ENCODE data around the gene NGF. TPM values are rescaled to one million over a fixed set of nuclear protein-coding genes. Genes with fewer than 3 reads are reported as not detected.
A peak's percentile ranks its signal among the peaks of the same experiment; 100 is the strongest.
"Not testable (repeated sequence)": the region's sequence is repeated elsewhere in the genome, so short reads cannot be mapped to it uniquely, and the experiment has no call there.

NGF gene
- total and polyA plus RNA-seq, 8 donors: 0.31 to 3.1 (median 1.8) TPM; not detected in 3

DNA sequence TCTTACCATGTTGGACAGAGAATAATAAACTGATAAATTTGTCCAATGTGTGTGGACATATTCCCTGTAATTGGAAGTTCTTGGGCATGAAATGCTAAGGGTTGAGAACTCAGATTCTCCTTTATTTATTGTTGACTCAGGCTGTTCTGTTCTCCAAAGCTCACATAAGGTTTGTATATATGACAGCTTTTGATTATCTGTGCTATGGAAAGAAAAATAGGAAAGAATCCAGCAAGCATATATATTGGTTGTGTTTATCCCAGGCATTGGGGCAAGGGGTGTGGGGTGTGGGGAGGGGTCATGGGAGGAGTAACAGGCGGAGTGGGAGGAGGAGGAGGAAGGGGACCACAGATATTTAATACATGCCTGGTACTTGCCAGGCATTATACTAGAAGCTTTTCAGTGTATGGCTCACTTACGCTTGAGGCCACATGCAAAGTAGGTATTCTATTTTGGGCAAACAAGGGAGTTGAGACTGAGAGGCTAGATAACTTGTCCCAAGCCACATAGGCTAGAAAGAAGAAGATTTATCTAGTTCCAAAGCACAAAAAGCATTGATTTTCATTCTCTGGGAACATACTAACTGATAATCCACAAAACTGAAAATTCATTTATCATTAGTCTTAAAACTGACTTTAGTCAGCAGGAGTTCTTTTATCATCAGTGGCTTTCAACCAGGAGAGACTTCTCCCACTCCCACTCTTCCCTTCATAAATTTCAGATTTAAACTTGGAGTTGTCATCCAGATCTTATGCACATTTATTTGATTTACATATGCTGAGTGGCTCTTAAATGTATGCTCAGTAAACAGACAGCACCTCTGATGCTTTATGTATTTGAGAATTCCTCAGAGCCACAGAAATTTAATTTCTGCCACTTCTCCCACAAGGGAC, 27.2 kb downstream of the NGF start:
- TF ChIP-seq, protein P1, sequence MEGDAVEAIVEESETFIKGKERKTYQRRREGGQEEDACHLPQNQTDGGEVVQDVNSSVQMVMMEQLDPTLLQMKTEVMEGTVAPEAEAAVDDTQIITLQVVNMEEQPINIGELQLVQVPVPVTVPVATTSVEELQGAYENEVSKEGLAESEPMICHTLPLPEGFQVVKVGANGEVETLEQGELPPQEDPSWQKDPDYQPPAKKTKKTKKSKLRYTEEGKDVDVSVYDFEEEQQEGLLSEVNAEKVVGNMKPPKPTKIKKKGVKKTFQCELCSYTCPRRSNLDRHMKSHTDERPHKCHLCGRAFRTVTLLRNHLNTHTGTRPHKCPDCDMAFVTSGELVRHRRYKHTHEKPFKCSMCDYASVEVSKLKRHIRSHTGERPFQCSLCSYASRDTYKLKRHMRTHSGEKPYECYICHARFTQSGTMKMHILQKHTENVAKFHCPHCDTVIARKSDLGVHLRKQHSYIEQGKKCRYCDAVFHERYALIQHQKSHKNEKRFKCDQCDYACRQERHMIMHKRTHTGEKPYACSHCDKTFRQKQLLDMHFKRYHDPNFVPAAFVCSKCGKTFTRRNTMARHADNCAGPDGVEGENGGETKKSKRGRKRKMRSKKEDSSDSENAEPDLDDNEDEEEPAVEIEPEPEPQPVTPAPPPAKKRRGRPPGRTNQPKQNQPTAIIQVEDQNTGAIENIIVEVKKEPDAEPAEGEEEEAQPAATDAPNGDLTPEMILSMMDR (IDR thresholded peaks at IDR 0.05): no peak
- TF ChIP-seq EP300 (IDR thresholded peaks at IDR 0.05) (no peak), POLR2AphosphoS5 (IDR thresholded peaks at IDR 0.05) (no peak), POLR2A (IDR thresholded peaks at IDR 0.05) (no peak)
- Histone ChIP-seq H3K27me3 (no peaks in the 10 kb centered on the region), H3K4me3 (no peak overlapping the region), H3K36me3 (no peaks in the 10 kb centered on the region), H3K9me3 (no peaks in the 10 kb centered on the region), H3K27ac (no peak overlapping the region), H3K4me1 (peaks cover 8 to 15% (median 9%) of the 10 kb centered on the region in 4 donors)
- WGBS, 5 donors: 83 to 97% (median 93%) methylated on average over 2 of the region's 2 CpGs
- no peak for DNase-seq
- intact Hi-C loops (cut with DNase I; ENCODE audit: low total_unique reads): no loop called here

DNA sequence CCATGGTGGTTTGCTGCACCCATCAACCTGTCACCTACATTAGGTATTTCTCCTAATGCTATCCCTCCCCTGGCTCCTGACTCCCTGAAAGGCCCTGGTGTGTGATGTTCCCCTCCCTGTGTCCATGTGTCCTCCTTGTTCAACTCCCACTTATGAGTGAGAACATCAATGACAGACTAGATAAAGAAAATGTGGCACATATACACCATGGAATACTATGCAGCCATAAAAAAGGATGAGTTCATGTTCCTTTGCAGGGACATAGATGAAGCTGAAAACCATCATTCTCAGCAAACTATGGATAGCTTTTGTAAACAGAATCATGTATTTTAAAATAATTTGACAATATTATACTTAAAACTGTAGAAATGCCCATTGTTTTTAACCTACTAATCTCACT, 28.5 kb downstream of the NGF start:
- DNase-seq; H3K27me3 ChIP-seq; H3K4me1 ChIP-seq; H3K27ac ChIP-seq; H3K4me3 ChIP-seq; intact Hi-C loops (cut with DNase I; ENCODE audit: low total_unique reads); H3K36me3 ChIP-seq; H3K9me3 ChIP-seq: not testable (repeated sequence)

DNA sequence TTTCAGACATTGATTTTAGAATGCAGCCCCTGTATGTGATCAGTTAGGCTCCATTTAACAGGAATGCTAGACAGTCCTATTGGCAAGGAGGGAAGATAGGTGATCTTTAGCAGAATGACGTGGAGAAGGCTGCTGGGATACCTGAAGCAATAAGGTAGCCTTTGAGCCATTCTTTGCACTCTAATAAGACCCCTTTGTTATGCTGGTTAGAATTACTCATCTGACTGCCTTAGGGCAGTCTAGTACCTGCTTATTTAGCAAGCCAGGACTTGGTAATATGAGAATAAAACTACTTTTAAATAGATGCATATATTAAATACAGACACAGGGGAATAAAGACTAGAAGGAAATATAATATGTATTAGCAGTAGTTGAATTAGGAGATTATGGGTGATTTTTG, 29.1 kb downstream of the NGF start:
- Histone ChIP-seq H3K4me1 (peaks cover 0 to 1% (median under 1%) of the 10 kb centered on the region in 4 donors), H3K27ac (no peak overlapping the region), H3K9me3 (no peaks in the 10 kb centered on the region), H3K27me3 (no peaks in the 10 kb centered on the region), H3K4me3 (no peak overlapping the region), H3K36me3 (no peaks in the 10 kb centered on the region)
- TF ChIP-seq, protein P1 (IDR thresholded peaks at IDR 0.05): no peak
- TF ChIP-seq POLR2A (IDR thresholded peaks at IDR 0.05) (no peak), POLR2AphosphoS5 (IDR thresholded peaks at IDR 0.05) (no peak), EP300 (IDR thresholded peaks at IDR 0.05) (no peak)
- DNase-seq: no peak
- intact Hi-C loops (cut with DNase I; ENCODE audit: low total_unique reads): no loop called here
- 75 to 100% (median 88%) methylated on average over 1 of the region's 1 CpG for WGBS, 5 donors

DNA sequence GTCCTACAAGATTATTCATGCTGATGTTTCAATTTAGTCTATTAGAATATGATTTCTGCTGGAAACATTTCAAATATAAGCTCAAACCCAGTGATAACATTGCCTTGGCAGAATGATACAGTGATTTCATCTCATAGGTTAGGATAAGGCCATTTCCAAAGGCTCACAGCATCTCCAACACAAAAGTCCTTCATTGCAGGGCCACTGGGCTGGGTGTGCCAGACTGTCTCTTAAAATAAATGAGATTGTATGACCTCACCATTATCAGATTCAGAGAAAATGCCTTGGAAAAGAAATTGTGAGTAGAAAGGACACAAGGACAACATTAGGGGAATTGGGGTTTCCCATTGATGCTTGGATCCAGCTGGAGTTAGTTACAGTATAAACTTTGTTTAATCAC, 30.4 kb downstream of the NGF start:
- Histone ChIP-seq H3K4me3 (no peak overlapping the region), H3K27ac (no peak overlapping the region), H3K36me3 (no peaks in the 10 kb centered on the region), H3K27me3 (no peaks in the 10 kb centered on the region), H3K4me1 (peaks cover 0 to 1% (median under 1%) of the 10 kb centered on the region in 4 donors), H3K9me3 (no peaks in the 10 kb centered on the region)
- TF ChIP-seq, protein P1 (IDR thresholded peaks at IDR 0.05): no peak
- TF ChIP-seq EP300 (IDR thresholded peaks at IDR 0.05) (no peak), POLR2A (IDR thresholded peaks at IDR 0.05) (no peak), POLR2AphosphoS5 (IDR thresholded peaks at IDR 0.05) (no peak)
- intact Hi-C loops (cut with DNase I; ENCODE audit: low total_unique reads): no loop called here
- peak in 1 of 2 donors; percentile 38 for DNase-seq

DNA sequence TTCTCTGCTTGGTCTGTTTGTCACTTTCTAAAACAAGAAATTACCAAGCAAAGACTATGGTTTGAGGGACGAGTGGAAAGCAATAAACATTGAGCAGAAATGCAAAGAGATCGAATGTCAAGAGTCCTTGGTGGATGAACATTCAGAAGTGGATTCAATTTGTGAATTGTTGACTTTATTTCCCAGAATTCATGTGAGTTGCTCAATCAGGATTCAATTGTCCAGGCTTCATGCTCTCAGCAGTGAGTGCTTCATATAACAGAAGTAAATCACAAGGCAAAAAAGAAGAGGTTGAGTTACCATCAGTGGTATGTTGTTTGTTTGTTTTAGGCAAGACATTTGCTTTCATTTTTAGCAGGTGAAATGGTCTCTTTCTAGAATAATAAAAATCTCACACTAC, 31.9 kb downstream of the NGF start:
- H3K27ac ChIP-seq: no peak overlapping the region
- no peaks in the 10 kb centered on the region for H3K36me3 ChIP-seq
- TF ChIP-seq POLR2A (IDR thresholded peaks at IDR 0.05): no peak
- TF ChIP-seq EP300 (IDR thresholded peaks at IDR 0.05): no peak
- no peak for TF ChIP-seq POLR2AphosphoS5 (IDR thresholded peaks at IDR 0.05)
- TF ChIP-seq, protein P1 (IDR thresholded peaks at IDR 0.05): no peak
- intact Hi-C loops (cut with DNase I; ENCODE audit: low total_unique reads): no loop called here
- H3K4me1 ChIP-seq: peaks cover 0 to 8% (median 4%) of the 10 kb centered on the region in 4 donors
- 75 to 85% (median 82%) methylated on average over 2 of the region's 2 CpGs for WGBS, 5 donors
- DNase-seq: no peak
- no peak overlapping the region for H3K4me3 ChIP-seq
- H3K9me3 ChIP-seq: no peaks in the 10 kb centered on the region
- H3K27me3 ChIP-seq: no peaks in the 10 kb centered on the region

All from stomach (tissue), 9 donors.